Measurements from ENCODE around the gene HLA-A.
"Not testable (repeated sequence)": the region's sequence is repeated elsewhere in the genome, so short reads cannot be mapped to it uniquely, and the experiment has no call there.

The HLA-A gene

DNA sequence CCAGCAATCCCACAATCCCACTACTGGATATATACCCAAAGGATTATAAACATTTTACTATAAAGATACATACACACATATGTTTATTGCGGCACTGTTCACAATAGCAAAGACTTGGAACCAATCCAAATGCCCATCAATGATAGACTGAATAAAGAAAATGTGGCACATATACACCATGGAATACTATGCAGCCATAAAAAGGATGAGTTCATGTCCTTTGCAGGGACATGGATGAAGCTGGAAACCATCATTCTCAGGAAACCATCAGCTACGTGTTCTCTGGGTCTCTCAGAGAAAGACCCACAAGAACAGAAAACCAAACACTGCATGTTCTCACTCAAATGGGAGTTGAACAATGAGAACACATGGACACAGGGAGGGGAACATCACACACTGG lies 21.4 kb downstream of the HLA-A start:
- not testable (repeated sequence) for DNase-seq (ENCODE audit: low read depth)

DNA sequence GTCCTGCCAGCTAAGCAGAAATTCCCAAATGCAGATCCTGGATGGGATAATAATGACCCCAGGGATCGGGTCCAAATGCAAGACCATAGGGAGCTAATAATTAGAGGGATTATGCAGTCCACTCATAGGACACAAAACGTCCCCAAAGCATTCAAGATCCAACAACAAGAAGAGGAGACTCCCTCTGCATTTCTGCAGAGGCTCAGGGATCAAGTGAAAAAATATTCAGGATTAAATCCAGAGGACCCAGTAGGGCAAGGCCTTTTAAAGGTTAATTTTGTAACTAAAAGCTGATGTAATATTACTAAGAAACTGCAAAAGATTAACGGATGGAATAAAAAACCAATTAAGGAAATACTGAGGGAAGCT lies 22.2 kb downstream of the HLA-A start:
- DNase-seq (ENCODE audit: low read depth): no peak

- DNase-seq (ENCODE audit: low read depth): no peak
These were observed 22.7 kb downstream of the HLA-A start for GRCh38 chr6:29964887-29965562.

DNA sequence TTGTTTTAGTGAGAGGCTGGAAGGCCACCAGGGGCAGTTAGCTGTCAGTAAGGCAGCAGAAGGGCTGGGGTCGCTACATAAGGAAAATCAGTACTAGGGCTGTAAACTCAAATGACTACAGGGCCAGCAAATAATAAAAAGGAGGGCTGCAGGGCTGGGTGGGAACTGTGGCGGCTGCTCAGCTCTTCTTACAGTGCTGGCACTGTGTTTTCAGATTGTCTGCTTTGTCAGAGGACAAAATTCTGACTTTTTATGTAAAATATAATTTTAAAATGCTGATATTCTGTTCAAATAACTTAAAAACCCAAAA lies 23.2 kb downstream of the HLA-A start:
- no peak for DNase-seq (ENCODE audit: low read depth)

GRCh38 chr6:29965873-29966601 lies 23.7 kb downstream of the HLA-A start:
- DNase-seq (ENCODE audit: low read depth): peak; percentile 45

DNA sequence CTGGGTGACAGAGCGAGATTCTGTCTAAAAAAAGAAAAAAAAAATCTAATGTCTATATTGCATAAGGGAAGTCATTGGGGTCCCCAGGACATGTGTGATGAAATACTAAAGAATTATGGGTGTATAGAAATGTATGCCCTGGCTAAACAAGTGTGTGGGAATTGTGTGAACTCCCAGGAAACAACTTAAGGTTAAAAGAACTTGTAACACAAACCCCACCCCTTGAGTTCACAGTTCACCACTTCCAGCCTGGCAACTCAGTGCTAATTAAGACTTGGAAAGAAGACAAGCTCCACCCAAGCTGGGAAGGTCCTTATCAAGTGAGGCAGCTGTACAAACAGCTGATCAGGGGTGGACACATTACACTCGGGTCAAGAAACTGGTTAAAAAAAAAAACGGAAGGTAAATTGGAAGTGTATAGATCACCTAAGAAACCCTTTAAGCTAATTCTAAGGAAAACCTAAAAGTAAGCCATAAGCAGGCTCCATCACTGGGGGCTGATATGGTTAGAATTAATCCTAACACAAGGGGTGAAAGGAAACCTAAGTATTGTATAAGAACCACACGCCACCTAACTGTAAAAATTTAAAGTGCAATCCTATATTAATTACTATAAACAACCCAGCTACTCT lies 25.2 kb downstream of the HLA-A start:
- DNase-seq (ENCODE audit: low read depth): no peak

GRCh38 chr6:29968130-29968529 lies 25.8 kb downstream of the HLA-A start:
- no peak for DNase-seq (ENCODE audit: low read depth)

DNA sequence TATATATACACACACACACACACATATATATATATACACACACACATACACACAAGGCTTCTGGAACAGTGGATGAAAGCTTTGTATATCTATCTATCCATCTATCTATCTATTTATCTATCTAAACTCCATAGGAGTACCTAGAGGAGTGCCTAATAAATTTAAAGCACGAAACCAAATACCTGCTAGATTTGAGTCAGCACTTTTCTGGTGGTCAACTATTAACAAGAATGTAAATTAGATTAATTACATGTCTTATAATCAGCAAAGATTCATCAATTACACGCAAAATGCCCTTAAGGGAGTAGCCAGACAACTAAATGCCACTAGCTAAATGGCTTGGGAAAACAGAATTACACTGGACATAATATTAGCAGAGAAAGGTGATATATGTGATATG lies 26.6 kb downstream of the HLA-A start:
- no peak for DNase-seq (ENCODE audit: low read depth)

DNA sequence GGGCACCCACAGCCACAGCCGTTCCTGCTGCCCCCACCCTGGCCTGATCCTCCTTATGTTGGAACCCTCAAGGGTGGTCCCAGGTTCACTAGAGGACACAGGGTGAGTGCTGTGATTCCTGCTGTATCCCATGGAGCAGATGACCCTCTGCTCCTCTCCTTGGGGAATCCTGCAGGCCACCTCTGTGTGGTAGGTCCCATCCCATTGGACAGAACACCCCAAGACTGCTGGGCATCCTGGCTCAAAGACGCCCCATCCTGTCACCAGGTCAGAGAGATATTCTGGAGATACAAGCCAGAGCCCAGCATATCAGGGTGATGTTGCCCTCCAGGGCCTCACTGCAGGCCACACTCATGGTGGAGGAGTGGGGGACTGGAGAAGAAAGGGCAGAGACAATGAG lies 28.4 kb downstream of the HLA-A start:
- DNase-seq (ENCODE audit: low read depth): no peak

DNA sequence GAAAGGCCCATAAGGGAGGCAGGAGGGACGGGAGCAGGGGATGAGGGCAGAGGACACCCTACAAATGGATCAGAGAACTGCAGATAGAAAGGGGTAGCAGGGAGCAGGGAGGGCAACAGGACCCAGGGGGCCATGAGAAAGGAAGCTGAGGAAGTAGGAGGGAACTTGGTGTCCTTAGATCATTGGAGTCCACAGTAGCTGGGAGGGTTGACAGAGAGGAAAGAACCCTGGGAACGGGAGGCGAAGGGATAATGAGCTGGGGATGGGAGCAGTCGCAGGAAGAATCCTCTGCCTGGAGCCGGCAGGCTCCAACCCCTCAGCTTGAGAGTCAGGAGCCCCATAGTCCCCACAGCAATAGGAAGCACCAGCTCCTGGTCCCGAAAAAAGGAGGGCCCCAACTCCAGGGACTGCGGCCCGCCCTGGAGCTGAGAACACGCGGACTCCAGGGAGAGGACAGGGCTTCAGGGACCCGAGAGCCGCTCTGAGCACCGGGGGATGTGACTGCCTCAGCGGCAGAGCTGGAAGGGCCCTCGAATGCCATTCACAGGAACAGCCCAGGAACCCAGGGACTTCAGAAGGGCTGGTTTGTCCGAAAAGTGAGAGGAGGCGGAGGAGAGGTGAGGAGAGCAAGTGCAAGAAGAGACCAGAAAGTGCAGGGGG lies 32.7 kb downstream of the HLA-A start:
- no peak for DNase-seq (ENCODE audit: low read depth)

DNA sequence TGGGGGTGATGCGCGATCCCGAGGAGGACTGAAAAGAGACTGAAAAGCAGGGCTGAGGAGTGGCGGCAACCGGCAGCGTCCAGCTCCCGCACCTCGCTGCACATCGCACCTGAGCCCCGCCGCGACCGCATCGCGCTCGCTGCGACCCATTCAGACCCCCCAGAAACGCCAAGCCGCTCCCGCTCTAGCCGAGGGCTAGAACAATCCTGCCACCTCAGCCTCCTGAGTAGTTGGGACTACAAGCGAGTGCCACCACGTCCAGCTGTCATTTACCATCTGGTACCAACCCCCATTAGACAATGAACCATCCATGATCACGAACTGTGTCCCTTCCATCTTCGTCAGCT lies 33.2 kb downstream of the HLA-A start:
- DNase-seq (ENCODE audit: low read depth): no peak

DNA sequence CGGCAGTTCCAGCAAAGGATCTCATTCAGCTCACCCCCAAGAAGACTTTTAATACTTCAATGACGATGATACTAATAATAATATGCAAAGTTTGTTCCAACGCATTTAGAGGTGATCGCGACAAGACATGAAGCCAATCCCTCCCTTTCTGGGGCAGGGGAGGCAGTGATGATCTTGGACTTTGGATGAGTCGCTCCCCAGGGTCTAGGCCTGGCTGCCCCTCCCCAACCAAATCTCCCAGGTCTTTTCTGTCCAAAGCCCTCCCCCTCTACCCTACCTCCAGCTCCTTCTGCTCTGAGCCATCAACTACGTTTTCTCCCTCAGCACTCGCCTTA lies 33.9 kb downstream of the HLA-A start:
- no peak for DNase-seq (ENCODE audit: low read depth)

- DNase-seq (ENCODE audit: low read depth): peak; percentile 63
These were observed 34.5 kb downstream of the HLA-A start for GRCh38 chr6:29976588-29977424.

DNA sequence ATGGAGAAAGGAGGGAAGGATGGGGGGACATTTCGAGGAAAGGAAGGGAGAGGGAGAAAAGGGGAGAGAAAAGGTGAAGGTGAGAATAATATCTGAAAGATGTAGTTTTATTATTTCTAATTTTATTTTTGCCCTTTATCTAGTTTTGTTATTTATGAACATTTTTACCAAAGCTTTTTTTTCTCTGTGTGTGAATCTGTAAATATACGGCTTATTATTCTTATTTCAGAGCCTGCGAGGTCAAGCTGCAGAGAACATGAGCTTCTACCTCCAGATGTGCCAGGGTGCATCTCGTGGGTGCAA lies 35.0 kb downstream of the HLA-A start:
- no peak for DNase-seq (ENCODE audit: low read depth)

DNA sequence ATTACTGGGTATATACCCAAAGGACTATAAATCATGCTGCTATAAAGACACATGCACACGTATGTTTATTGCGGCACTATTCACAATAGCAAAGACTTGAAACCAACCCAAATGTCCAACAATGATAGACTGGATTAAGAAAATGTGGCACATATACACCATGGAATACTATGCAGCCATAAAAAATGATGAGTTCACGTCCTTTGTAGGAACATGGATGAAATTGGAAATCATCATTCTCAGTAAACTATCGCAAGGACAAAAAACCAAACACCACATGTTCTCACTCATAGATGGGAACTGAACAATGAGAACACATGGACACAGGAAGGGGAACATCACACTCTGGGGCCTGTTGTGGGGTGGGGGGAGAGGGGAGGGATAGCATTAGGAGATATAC lies 37.7 kb downstream of the HLA-A start:
- not testable (repeated sequence) for DNase-seq (ENCODE audit: low read depth)

- DNase-seq (ENCODE audit: low read depth): no peak
These were observed 38.2 kb downstream of the HLA-A start for GRCh38 chr6:29980511-29980910.

DNA sequence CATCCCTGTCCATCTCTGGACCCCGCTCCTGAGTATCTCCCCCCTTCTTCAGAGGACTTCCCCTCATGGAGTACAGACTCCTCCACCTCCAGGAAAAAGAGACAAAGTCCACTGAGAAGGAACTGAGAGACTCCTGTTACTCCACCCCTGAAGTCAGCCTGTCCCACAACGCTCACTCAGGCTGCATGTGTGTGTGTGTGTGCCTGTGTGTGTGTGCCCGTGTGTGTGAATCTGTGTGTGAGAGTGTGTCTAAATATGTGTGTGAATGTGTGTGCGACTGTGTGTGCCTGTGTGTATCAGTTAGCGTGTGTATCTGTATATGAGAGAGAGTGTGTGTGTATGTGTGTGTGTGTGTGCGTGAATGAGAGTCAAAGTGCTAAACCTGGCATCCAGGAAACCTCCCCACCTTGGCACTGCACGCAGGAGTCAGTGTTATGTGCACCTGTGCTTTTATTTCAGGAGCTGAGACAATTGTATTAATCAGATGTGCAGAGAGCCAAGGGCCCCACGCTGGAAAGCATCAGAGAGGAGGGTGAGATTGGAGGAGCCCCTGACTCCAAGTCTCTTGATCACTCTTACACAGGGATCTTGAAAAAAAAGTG lies 39.0 kb downstream of the HLA-A start:
- DNase-seq (ENCODE audit: low read depth): no peak

GRCh38 chr6:29982097-29982496 lies 39.8 kb downstream of the HLA-A start:
- DNase-seq (ENCODE audit: low read depth): no peak

DNA sequence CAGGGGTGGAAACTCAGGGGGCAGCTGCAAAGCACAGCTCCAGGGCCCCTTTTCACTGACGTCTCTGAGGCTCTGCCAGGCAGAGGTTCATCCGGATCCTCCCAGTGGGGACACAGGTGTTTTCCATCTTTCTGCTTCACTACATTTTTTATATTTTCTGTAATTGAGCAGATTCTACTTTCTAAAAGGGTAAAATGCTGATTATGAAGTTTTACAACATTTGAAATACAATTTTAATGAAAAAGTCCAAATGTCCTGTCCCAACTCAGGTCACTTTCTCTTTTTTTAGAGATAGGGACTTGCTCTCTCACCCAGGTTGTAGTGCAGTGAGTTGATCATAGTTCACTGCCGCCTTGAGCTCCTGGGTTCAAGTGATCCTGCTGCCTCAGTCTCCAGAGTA lies 41.9 kb downstream of the HLA-A start:
- DNase-seq (ENCODE audit: low read depth): no peak

DNA sequence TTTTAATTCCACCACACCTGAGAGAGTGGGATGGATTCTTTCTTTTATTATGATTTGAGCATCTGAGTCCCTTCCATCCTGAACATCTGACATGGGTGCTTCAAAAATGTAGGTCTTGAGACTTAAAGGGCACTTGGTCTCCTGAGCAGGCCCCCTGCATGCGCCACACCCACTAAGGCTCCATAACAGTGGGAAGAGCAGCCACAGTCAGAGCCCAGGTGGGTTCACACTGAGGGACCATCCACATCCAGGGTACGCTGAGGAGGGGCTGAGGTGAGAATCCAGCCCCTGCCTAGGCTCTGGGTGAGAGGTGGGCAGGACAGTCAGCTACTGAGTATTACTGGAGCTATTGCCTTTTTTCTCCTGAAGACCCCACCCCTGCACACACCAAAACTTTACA lies 42.7 kb downstream of the HLA-A start:
- DNase-seq (ENCODE audit: low read depth): no peak

DNA sequence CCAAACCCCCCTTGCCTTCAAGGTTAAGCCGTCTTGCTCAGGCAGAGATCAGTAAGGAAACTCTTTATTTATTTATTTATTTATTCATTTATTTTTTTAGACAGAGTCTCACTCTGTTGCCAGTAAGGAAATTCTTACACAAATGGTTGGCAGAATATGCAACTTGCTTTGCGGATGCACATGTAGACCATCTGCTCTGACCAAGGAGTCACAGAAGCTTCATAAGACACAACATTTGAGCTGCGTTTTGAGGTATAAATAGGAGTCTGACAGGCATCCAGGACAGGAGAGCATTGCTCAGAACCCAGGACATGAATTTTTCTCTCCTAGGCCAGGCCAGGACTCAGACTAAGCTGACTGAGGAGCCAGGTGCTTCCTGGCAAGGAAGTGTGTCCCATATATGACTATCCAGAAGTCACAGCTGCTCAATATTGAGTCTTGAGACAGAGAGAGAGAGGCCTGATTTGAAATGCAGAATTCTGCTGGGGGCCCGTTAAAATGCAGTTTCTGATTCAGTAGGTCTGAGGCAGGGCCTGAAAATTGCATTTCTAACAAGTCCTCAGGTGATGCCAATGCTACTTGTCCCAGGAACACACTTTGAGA lies 43.9 kb downstream of the HLA-A start:
- no peak for DNase-seq (ENCODE audit: low read depth)

DNA sequence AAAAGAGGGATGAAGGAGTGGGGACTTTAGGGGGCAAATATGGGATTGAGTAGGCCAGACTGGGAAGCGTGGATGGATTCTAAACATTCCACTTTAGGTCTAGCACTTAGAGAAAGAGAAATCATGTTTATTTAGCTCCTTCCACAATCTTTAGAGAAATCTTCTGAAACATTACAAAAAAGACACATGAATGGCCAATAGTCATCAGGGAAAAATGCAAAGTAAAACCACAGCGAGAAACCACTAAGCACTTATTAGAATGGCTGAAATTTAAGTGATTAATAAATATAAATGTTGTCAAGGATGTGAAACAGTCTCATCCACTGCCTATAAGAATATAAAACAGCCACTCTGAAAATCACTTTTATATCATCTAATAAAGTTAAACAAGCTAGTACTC lies 46.9 kb downstream of the HLA-A start:
- no peak for DNase-seq (ENCODE audit: low read depth)
